CD4-positive, alpha-beta T cell treated with Interleukin-6 at 100 ng/mL for 8 hours (primary cell): ENCODE results near the gene BPHL.
"Not testable (repeated sequence)": the region's sequence is repeated elsewhere in the genome, so short reads cannot be mapped to it uniquely, and the experiment has no call there.

Experiments used
- DNase-seq: peaks from one replicate; pipeline ENCODE4 v3.0.0-alpha.2; 2020; ENCODE audit warnings: mixed read lengths, low spot score

The BPHL gene

DNA sequence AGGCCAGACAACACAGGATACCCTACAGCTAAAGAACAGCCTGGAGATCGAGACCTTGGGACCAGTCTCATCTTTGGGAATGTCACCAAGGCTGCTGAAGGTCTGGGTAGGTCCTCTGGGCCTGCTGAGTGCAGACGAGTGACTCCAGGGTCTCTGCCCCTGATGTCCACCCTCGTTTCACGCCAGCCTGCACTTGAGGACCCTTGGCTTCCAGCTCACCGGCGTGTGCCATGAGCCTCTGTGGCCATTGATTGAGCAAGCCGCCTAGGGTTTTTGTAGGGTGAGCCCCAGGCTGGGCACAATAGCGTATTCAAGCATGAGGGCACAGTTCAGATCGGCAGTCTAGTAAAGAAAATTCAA lies 4.3 kb downstream of the BPHL start:
- no peak for DNase-seq

- no peak for DNase-seq
Measured at GRCh38 chr6:3124667-3125066, 6.2 kb downstream of the BPHL start.

DNA sequence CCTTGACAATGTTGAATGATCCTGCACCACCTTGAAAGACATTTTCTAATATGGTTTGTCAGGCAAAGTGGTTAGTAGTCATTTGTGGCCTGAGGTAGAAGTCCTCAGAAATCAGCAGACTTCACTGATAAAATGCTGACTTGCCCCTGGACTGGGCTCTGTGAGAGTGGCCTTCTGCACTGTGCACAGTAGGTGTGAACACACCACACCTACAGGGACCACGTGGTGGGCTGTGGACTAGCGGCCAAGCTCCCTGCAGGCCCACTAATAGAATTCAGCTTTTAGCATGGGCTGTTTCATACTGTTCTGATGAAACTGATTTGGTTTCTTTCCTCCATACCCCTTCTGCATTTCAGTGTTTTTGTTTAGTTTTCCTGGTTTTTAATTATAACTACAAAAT lies 7.3 kb downstream of the BPHL start:
- DNase-seq: no peak

DNA sequence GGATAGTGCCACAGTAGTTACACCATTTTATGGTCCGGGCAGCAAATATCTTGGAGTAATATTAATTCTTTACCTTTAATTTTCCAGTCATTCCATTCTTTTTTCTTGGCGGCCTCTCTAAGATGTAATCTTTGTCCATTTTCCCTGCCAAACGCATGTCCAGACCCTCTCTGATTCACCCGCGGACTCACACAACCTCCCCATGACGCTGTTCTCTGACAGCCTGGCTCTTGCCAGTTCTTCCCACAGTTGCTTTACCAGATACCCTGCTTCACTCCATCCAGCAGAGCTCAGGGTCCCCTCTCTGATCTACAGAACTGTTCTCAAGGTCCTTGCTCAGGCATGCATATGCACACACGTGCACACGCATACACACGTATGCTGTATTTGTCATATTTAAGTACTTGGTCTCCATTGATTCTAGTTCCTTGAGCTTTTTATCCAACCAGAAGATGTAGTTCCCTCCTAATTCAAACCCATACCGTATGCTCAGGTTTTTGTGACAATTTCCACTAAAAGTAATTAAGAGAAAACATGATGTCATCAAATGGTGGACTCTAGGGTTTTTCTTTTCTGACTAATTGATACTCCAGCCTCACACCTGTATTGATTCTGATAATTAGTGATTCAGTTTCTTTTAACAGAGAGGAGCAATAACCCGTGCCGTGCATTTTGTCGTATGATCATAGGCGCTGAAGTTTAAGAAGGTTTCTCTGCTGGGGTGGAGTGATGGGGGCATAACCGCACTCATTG lies 10.0 kb downstream of the BPHL start:
- DNase-seq: no peak

- no peak for DNase-seq
Measured at GRCh38 chr6:3131695-3132094, 13.2 kb downstream of the BPHL start.

- no peak for DNase-seq
Measured at GRCh38 chr6:3133515-3133914, 15.0 kb downstream of the BPHL start.

- DNase-seq: no peak
Measured at GRCh38 chr6:3135668-3136291, 17.3 kb downstream of the BPHL start.

DNA sequence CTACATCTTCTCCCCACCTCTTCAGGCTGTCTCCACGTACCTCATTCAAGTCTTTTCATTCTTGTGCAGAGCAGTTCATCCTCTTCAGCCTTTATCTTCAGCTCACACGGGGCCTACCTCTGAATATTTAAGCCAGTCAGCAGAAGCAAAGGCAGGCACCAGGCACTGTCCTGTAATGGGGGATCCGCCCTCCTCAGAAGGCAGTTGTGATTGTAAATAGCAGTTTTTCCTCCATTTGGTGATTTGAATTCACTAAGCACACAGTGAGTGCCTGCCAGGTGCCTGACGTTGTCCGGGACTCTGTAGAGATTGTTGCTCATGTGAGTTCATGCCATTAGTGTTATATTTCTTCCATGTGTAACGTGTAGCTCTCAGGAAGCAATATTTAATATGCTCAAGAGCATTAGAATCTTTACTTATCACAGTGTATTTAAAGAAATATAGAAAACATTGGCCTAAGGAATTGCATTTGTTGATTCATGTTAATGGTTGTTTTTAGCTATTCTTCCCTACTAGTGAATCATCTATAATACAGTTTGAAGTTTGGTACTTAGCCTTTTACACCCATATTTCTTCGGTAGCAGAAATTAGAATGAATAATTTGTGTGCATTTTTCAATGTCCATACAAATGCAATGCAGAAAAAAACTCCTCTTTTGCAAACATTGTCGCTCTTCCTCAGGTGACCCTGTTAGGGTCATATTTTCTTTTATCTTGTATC lies 17.9 kb downstream of the BPHL start:
- no peak for DNase-seq

DNA sequence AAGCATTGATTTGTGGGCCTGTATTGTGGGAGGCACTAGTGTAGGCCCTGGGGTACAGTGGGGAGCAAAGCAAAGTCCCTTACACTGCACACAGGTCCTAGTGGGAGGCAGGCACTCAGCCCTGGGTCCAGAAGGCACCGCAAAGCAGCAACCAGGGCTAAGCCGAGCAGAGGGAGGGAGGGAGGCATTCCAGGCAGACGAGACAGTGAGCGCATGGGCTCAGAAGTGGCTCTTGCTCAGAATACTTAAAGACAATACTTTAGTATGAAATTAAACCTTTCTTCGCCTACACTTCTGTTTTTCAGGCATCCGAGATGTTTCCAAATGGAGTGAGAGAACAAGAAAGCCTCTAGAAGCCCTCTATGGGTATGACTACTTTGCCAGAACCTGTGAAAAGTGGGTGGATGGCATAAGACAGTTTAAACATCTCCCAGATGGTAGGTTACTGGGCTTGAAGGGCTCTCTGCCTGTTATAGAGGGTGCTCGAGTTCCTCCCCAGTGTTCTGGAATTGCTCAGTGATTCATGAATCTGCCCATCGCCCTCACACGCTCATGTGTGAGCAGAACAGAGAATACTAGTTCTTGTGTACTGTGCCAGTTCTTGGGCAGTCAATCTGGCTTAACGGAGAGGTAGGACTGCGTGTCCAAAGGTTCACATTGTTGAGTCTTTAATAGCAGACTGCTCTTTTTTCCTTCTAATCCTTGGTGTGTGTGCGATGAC lies 18.7 kb downstream of the BPHL start:
- no peak for DNase-seq

DNA sequence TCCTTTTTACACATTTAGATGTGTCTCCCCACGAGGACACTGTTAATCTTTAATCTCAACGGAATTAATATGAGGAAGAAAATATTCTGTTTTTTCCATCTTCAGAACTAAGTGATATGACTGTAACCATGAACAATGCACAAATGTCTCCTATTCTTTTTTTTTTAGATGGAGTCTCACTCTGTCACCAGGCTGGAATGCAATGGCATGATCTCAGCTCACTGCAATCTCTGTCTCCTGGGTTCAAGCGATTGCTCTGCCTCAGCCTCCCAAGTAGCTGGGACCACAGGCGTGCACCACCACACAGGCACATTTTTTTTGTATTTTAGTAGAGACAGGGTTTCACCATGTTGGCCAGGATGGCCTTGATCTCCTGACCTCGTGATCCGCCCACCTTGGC lies 19.4 kb downstream of the BPHL start:
- DNase-seq: not testable (repeated sequence)

DNA sequence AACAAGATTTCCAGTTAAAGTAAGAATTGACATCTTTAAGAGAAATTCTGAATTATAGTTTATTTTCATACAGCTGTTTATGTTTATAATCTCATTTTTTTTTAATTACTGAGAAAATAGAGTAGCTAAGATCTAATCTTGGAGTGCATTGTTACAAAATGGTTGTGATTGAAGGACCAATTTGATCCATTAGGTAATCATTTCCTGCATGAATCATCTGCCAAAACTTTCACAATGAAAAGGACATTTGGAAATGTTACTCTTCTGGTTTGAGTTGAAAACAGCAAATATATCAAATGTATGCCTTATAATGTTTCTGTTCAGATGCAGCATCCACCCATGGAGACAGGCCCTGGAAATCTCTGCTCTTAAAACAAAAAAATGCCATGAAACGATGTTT lies 19.8 kb downstream of the BPHL start:
- no peak for DNase-seq

- no peak for DNase-seq
Measured at GRCh38 chr6:3139090-3139903, 20.8 kb downstream of the BPHL start.

GRCh38 chr6:3140201-3140600 lies 21.7 kb downstream of the BPHL start:
- DNase-seq: no peak

DNA sequence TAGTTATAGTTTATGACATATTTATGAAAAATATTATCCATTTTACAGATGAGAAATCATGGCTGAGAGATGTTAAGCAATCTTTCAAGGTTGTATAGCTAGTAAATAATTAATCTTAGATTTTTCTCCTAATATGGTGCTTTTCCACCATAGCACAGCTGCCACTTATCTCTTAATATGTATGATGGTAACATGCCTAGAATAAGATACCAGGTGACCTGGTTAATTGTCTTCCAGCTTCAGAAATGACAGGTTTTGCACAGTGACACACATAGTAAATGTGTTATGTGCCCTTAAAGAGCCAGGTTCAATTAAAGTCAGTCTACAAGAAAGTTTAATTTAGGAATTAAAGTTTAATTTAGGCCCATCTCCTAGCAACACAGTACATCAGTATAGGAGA lies 24.0 kb downstream of the BPHL start:
- no peak for DNase-seq

DNA sequence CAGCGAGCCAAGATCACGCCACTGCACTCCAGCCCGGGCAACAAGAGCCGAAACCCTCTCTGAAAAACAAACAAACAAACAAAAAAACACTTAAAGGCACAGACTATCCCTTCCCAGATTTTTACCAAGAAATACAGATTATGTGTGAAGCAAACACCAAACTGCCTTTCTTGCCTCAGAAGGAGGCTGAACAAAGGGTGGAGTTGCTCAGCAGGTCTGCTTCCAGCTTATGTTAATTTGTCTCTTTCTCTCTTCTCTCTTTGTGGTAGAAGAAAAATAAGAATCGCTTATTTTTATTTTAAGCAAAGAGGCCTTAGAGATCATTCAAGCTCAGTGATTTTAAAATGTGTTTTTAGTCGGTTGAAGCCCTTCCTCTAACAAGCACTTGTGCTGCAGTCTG lies 24.6 kb downstream of the BPHL start:
- DNase-seq: no peak

DNA sequence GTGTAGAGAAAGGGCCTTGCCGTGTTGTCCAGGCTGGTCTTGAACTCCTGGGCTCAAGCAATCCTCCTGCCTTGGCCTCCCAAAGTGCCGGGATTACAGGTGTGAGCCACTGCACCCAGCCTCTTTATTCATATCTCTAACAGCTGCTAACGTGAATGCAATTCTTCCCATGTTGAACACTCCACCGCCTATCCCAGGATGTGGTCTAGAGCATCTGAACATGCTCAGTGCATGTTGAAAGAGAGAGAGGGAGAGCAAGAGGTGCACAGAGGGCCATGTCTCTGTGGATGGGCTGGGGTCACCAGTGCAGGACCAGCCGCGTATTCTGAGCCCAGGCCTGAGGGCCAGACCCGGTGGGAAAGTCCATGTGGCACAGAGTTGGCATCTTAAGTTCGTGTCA lies 26.1 kb downstream of the BPHL start:
- no peak for DNase-seq

- DNase-seq: no peak
Measured at GRCh38 chr6:3147914-3148757, 29.6 kb downstream of the BPHL start.

GRCh38 chr6:3151691-3152090 lies 33.2 kb downstream of the BPHL start:
- no peak for DNase-seq

DNA sequence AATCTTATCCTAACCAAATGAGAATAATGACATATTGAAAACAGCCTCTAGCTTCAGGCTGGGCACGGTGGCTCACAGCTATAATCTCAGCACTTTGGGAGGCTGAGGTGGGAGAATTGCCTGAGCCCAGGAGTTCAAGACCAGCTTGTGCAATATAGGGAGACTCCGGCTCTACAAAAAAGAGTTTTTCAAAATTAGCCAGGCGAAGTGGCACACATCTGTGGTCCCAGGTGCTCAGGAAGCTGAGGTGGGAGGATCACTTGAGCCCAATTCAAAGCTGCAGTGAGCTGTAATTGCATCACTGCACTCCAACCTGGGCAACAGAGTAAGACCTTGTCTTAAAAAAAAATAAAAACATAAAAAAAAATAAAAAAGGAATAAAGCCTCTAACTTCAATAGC lies 34.2 kb downstream of the BPHL start:
- DNase-seq: no peak

DNA sequence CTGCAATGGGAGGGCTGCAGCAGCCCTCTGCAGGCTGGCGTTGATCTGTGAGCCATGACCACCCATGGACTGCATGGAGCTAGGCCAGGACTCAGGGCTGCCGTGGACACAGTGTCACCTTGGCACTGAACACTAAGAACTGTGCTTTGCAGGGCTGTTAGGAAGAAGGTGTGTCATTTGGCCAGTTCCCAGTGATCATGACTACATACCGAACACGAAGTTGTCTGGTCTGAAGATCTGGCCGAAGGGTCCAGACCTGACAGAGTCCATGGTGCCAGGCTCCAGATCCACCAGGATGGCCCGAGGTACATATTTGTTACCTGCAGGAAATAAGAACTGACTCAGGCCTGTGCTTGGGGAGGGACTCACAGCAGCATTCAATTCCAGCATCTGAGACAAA lies 36.9 kb downstream of the BPHL start:
- DNase-seq: not testable (repeated sequence)
